Suppressor macrophage treated with lipopolysaccharide for 1 hour (primary cell): ENCODE measurements around the gene DUSP22.

Experiments used
- DNase-seq, 3 donors: peaks; one replicate each; pipeline ENCODE4 v3.0.0-alpha.2; 2020 to 2022

The DUSP22 gene

GRCh38 chr6:340991-341827, 48.9 kb downstream of the DUSP22 start:
- peak; percentile 95 to 99 (median 98) for DNase-seq

DNA sequence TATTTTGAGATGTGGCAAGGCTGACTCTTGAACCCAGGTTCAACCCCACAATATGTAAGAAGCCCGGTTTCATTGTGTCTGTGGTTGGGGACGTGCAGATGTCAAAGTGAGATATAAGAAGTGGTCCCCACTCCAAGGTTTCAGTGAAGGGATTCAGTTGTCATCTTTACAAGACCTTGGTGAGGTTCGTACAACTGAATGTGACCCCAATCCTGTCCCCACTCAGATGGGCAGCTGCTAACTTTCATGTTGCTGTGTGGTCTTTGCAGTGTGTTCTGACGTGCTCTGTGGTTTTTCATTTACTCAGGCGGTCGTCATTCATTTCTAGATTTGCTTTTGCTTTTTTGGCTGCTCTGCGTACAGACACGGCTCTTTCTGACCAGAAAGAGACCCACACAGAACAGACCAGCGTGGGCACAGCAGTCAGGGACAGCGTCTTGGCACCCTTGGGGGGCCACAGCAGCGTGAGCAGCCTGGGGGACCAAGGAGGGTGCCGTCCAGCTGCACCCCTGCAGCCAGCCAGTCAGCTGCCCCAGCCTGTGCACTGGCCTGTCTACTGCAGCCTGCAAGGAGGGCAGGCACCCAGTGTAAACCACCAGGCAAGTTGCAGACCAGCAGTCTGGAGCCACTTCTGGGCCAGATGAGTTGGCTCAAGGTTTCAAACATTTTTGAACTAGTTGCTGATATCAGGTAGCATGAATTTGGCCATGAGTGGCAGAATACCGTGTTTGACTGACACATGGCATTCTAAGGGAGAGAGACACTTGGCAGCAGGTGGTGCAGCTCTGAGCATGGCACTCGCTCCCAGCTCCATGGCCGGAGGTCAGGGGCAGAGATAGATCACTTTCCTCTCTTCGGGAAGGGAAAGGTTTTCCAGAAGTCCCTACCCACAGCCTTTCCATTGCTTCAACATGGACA, 49.9 kb downstream of the DUSP22 start:
- no peak for DNase-seq

- DNase-seq = no peak
These were observed 50.5 kb downstream of the DUSP22 start for GRCh38 chr6:342832-343179.

- no peak for DNase-seq
These were observed 51.1 kb downstream of the DUSP22 start for GRCh38 chr6:343226-343935.

- DNase-seq = no peak
These were observed 51.9 kb downstream of the DUSP22 start for GRCh38 chr6:343960-344815.

DNA sequence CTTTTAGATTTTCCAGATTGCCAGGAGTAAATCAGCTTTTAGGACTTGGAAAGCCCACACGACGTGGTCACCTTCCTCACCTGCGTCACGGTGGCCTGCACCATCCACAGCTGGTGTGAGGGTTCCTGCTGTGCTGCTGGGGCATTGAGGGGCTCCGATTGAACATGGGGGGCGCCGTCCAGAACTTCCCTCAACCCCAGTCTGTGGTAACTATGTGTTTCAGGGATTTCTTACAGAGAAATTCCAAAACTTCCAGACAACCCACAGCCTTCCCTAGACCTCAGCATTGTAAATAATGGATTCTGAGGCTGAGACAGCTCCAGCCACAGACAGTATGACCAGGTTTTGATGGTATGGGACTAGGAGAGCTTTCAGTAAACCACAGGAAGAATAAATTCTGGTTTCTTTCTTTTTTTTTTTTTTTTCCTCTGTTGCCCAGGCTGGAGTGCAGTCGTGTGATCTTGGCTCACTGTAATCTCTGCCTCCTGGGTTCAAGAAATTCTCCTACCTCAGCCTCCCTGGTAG, 52.6 kb downstream of the DUSP22 start:
- DNase-seq = no peak

- DNase-seq = no peak
These were observed 53.6 kb downstream of the DUSP22 start for GRCh38 chr6:345747-346385.

DNA sequence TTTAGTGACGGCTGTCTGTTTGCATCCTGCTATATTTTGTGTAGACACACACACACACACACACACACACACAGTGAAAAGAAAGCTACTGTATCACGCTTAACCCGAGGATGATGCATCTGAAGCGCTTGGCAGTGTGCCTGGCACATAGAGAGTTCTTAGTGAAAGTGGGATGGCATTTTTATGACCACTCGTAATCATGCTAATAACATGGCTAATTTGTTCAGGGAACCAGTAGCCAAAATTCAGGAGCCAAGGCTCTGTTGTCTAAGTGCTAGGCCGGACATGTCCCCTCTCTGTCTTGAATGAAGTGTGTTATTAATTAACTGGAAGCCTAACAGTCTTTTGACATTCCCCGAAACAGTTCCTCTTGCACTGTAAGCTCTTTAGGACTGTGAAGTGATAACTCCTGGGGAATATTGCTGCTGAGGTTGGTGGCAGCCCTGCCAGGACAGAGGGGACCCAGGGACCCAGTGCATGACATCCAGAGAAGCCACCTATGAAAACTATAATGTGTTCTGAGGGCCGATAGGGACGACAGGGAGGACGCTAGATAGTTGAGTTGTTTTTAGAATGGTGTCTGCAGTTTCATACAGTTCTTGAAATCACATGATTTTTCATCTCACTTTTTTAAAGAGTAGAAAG, 54.2 kb downstream of the DUSP22 start:
- no peak for DNase-seq

DNA sequence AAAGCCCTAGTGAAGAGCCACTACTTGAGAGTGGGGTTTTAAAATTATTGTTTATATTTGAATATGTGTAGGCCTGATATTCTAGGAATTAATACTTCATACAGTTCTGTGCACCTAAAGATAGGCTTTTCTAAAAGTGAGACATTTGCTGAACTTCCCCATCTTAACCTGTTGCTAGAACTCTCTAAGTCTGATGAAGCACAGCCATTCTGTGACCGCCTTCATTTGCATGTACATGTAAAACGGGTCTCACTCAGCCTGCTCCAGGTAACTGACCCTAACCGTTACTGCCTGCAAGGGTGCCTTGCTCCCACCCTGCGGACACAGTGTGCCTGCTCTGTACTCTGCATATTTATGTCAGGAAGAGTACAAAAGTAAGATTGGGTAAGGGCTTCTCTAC, 54.9 kb downstream of the DUSP22 start:
- DNase-seq = no peak

GRCh38 chr6:347951-348859, 55.9 kb downstream of the DUSP22 start:
- no peak for DNase-seq

GRCh38 chr6:348860-349396, 56.6 kb downstream of the DUSP22 start:
- DNase-seq = no peak

DNA sequence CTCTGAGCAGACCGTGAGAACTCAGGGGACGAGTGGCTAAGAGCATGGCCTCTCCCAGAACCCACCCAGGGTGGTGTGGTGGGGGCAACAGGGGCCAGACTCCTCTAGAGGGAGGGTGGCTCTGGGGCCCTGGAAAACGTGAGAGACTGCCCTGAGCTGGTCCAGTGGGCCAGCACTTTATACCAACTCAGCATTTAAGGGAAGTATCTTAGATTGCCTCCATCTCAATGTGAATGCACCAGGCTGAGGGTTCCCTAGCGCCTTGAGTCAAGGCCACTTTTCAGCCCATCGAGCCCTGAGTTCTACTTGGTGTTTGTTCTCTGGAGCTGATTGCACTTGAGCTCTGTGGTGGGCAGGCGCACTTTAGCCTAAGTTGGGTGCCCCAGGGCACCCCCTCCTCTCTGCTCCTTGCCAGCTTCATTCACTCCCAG, 57.2 kb downstream of the DUSP22 start:
- no peak for DNase-seq

GRCh38 chr6:350371-350770, 58.1 kb downstream of the DUSP22 start:
- DNase-seq = no peak

GRCh38 chr6:351011-351866, 59.0 kb downstream of the DUSP22 start:
- DNase-seq = no peak

DNA sequence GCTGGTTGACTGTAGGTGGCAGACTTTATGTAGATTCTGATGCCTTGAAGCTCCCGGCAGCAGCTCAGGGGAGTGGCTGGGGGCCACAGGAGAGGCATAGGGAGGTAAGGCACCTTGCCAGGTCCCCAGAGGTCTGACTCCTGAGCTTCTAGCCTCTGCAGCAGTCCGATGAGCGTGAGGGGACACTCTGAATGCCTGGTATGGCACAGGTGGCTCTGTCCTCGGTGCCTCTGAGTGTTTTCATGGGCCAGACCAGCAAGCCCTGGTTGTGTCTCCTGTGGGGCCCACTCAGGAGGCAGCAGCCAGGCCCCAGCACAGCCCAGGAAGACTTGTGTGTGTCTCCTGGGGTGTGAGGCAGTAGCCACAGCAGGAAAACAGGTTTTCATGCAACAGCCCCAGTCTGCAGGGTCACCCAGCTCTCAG, 59.6 kb downstream of the DUSP22 start:
- no peak for DNase-seq

- no peak for DNase-seq
These were observed 60.2 kb downstream of the DUSP22 start for GRCh38 chr6:352474-352873.

- no peak for DNase-seq
These were observed 60.7 kb downstream of the DUSP22 start for GRCh38 chr6:352896-353470.
